Keratinocyte (primary cell): ENCODE data around the gene CA9. TPM values are rescaled to one million over a fixed set of nuclear protein-coding genes. Genes with fewer than 3 reads are reported as not detected.

ENCODE experiments used
- DNase-seq: peaks from one replicate; pipeline ENCODE4 v3.0.0-alpha.2; 2011; ENCODE audit warnings: low read depth, missing footprints, low spot score
- FAIRE-seq: peaks from 2 replicates; lab custom pipeline; 2011; peaks lifted over from hg19 to GRCh38; lab: Jason Lieb, UNC
- H2AFZ ChIP-seq: 2 replicates; pipeline ENCODE4 v1.6.0; 2012; ENCODE audit warnings: low read length, control low read depth, inconsistent platforms; ENCODE audit not compliant: control insufficient read depth
- H3K27ac ChIP-seq: 2 replicates; pipeline ENCODE4 v1.5.1; 2011; ENCODE audit warnings: low read length; ENCODE audit not compliant: control insufficient read depth, insufficient read depth
- H3K27me3 ChIP-seq: 3 replicates; pipeline ENCODE4 v1.6.0; 2011; ENCODE audit warnings: low read length; ENCODE audit not compliant: control insufficient read depth, insufficient read depth; ENCODE audit errors: extremely low read depth
- H3K36me3 ChIP-seq, 2 experiments: 2 replicates in 1 of 2; 3 replicates in 1 of 2; pipeline ENCODE4 v1.5.1; 2011; ENCODE audit warnings: low read length in 2 of 2, mild to moderate bottlenecking in 1 of 2; ENCODE audit not compliant: control insufficient read depth in 2 of 2, insufficient read depth in 2 of 2; ENCODE audit errors: extremely low read depth in 1 of 2
- H3K4me1 ChIP-seq: 3 replicates; pipeline ENCODE4 v1.5.1; 2011; ENCODE audit warnings: low read length; ENCODE audit not compliant: control insufficient read depth, insufficient read depth; ENCODE audit errors: extremely low read depth
- H3K4me2 ChIP-seq: 3 replicates; pipeline ENCODE4 v1.6.0; 2011; ENCODE audit warnings: low read depth, low read length; ENCODE audit not compliant: control insufficient read depth, insufficient read depth; ENCODE audit errors: extremely low read depth
- H3K4me3 ChIP-seq, 3 experiments: fragments of 200-600 bp in 1 of 3; sonication (generic) in 1 of 3; 2 replicates in 2 of 3; 3 replicates in 1 of 3; pipeline ENCODE4 v1.5.1; 2011 to 2016; ENCODE audit warnings: low read length in 3 of 3, mild to moderate bottlenecking in 3 of 3, control low read depth in 2 of 3, inconsistent platforms in 1 of 3, low read depth in 1 of 3, mixed read lengths in 1 of 3, mixed run types in 1 of 3, moderate library complexity in 1 of 3; ENCODE audit not compliant: control insufficient read depth in 2 of 3, insufficient read depth in 2 of 3; ENCODE audit errors: extremely low read depth in 1 of 3
- H3K79me2 ChIP-seq: 2 replicates; pipeline ENCODE4 v1.6.0; 2012; ENCODE audit warnings: low read length; ENCODE audit not compliant: control insufficient read depth, insufficient read depth
- H3K9ac ChIP-seq: 3 replicates; pipeline ENCODE4 v1.6.0; 2011; ENCODE audit warnings: low read length; ENCODE audit not compliant: control insufficient read depth, insufficient read depth; ENCODE audit errors: extremely low read depth
- H3K9me1 ChIP-seq: 3 replicates; pipeline ENCODE4 v1.6.0; 2011; ENCODE audit warnings: low read length; ENCODE audit not compliant: control insufficient read depth, insufficient read depth; ENCODE audit errors: extremely low read depth
- H3K9me3 ChIP-seq: 2 replicates; pipeline ENCODE4 v1.5.1; 2012; ENCODE audit warnings: low read depth, low read length; ENCODE audit not compliant: control insufficient read depth
- H4K20me1 ChIP-seq: 3 replicates; pipeline ENCODE4 v1.6.0; 2011; ENCODE audit warnings: low read length; ENCODE audit not compliant: control insufficient read depth, insufficient read depth; ENCODE audit errors: extremely low read depth
- EZH2 ChIP-seq: IDR thresholded peaks from one replicate; pipeline ENCODE4 v1.6.1; 2012; ENCODE audit warnings: inconsistent platforms, mild to moderate bottlenecking, low read length, moderate library complexity
- dilution Hi-C: fragments of 300-500 bp; cut with MboI; formaldehyde crosslinking; loops from one replicate; pipeline ENCODE4 v1.7.0; 2020; ENCODE audit warnings: low sequenced_read_pairs; ENCODE audit not compliant: extremely low pct_ligation_motif_present
- polyA plus RNA-seq, 5 experiments: library from polyadenylated mRNA; depleted of rRNA in 3 of 5; stranded (reverse) in 3 of 5; stranded (forward) in 1 of 5; unstranded in 1 of 5; fragments of >200 nt; gene quantifications; 1 replicate in 1 of 5; 2 replicates in 3 of 5; 3 replicates in 1 of 5; pipeline versions ENCODE4 v1.2.1 to v1.2.3, GENCODE V29; 2011 to 2012; ENCODE audit warnings: missing spikeins in 2 of 5, low read depth in 1 of 5, low replicate concordance in 1 of 5
- TF ChIP-seq, protein P1 (sequence below), 3 experiments: IDR thresholded peaks in 1 of 3; conservative IDR thresholded peaks in 1 of 3; optimal IDR thresholded peaks in 1 of 3; 2 replicates in 2 of 3; 3 replicates in 1 of 3; pipeline versions ENCODE3 to v1.5.1; 2011; ENCODE audit warnings: low read length in 3 of 3, mild to moderate bottlenecking in 3 of 3, moderate library complexity in 2 of 3, control low read depth in 1 of 3, inconsistent platforms in 1 of 3; ENCODE audit not compliant: insufficient read depth in 2 of 3; ENCODE audit errors: extremely low read depth in 1 of 3

The CA9 gene
- polyA plus RNA-seq, 1 donor (not counting 4 experiments of a cell fraction or from before 2014, with no cell fraction given): 7.2 TPM

- H2AFZ ChIP-seq: no peak overlapping the region
These were observed 42.5 kb downstream of the CA9 start for GRCh38 chr9:35716230-35716629.

DNA sequence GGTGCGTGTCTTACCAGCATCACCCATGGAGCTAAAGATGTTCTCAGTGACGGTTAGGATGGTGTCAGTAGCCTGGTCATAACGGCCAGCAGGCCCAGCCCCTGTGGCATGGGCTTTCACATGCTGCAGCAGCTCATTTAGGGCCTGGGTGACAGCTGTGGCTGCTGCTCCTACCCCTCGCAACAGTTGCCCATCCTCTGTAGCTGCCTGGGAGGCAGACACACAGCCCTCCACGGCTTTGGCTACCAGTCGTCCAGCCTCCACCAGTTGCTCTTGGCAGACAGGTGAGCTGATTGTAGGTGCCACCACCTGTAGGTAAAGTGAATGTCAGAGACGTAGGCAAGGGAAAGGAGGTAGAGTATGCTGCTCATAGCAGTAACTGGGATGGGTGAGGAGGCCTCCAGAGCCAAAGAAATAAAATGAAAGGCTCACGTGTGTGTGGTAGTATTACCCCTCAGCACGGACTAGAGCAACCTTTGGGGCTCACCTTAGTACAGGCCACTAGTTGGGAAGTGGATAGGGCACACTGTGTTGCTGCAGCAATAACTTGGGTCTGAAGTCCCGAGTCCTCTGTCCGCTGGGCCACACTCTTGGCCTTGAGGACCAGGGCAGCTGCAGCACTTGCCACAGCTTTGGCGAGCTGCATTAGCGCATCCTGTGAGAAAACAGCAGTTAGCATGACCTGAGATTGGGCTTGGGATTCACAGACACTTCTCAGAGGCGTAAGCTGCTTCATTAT is 43.6 kb downstream of the CA9 start:
- TF ChIP-seq, protein P1, sequence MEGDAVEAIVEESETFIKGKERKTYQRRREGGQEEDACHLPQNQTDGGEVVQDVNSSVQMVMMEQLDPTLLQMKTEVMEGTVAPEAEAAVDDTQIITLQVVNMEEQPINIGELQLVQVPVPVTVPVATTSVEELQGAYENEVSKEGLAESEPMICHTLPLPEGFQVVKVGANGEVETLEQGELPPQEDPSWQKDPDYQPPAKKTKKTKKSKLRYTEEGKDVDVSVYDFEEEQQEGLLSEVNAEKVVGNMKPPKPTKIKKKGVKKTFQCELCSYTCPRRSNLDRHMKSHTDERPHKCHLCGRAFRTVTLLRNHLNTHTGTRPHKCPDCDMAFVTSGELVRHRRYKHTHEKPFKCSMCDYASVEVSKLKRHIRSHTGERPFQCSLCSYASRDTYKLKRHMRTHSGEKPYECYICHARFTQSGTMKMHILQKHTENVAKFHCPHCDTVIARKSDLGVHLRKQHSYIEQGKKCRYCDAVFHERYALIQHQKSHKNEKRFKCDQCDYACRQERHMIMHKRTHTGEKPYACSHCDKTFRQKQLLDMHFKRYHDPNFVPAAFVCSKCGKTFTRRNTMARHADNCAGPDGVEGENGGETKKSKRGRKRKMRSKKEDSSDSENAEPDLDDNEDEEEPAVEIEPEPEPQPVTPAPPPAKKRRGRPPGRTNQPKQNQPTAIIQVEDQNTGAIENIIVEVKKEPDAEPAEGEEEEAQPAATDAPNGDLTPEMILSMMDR (optimal IDR thresholded peaks at IDR 0.05 in 1 of 3, IDR thresholded peaks at IDR 0.05 in 1 of 3, conservative IDR thresholded peaks at IDR 0.05 in 1 of 3; ENCODE audit: extremely low read depth in 1 of 3, insufficient read depth in 2 of 3, low read length in 3 of 3): no peak
- TF ChIP-seq EZH2: no peak
- no peak for FAIRE-seq
- dilution Hi-C loops: no loop called here

More at GRCh38 chr9:35716230-35716629, 42.5 kb downstream of the CA9 start:
- TF ChIP-seq, protein P1 (optimal IDR thresholded peaks at IDR 0.05 in 1 of 3, IDR thresholded peaks at IDR 0.05 in 1 of 3, conservative IDR thresholded peaks at IDR 0.05 in 1 of 3; ENCODE audit: extremely low read depth in 1 of 3, insufficient read depth in 2 of 3, low read length in 3 of 3): no peak
- TF ChIP-seq EZH2: no peak
- Histone ChIP-seq H3K79me2 (no peaks in the 10 kb centered on the region), H3K9me1 (no peaks in the 10 kb centered on the region), H3K4me3 (no peak overlapping the region), H4K20me1 (no peaks in the 10 kb centered on the region), H3K27me3 (no peaks in the 10 kb centered on the region), H3K27ac (no peak overlapping the region), H3K9me3 (no peaks in the 10 kb centered on the region), H3K4me1 (peaks cover 4% of the 10 kb centered on the region), H3K36me3 (peaks cover 81 to 87% of the 10 kb centered on the region in 2 experiments), H3K4me2 (no peak overlapping the region), H3K9ac (no peak overlapping the region)
- FAIRE-seq (no peak), DNase-seq (no peak)
- dilution Hi-C loops: no loop called here

More for the DNA sequence above, 43.6 kb downstream of the CA9 start:
- no peak overlapping the region for H2AFZ ChIP-seq
- no peaks in the 10 kb centered on the region for H3K79me2 ChIP-seq
- H3K9me1 ChIP-seq: no peaks in the 10 kb centered on the region
- H3K36me3 ChIP-seq: peaks cover 83 to 88% of the 10 kb centered on the region in 2 experiments
- H3K27ac ChIP-seq: no peak overlapping the region
- no peak overlapping the region for H3K4me3 ChIP-seq
- no peaks in the 10 kb centered on the region for H4K20me1 ChIP-seq
- H3K4me1 ChIP-seq: peaks cover 4% of the 10 kb centered on the region
- H3K4me2 ChIP-seq: no peak overlapping the region
- no peak overlapping the region for H3K9ac ChIP-seq
- no peak for DNase-seq
- H3K27me3 ChIP-seq: no peaks in the 10 kb centered on the region
- no peaks in the 10 kb centered on the region for H3K9me3 ChIP-seq
